HCT116 (cell line): Measurements from ENCODE around the gene NPAS4. TPM values are rescaled to one million over a fixed set of nuclear protein-coding genes. Genes with fewer than 3 reads are reported as not detected.

ENCODE experiments used
- ATAC-seq: fragments of 200-7000 bp; cut with Tn5 transposase; 2 replicates; pipeline ENCODE4 v1.9.1; 2020; ENCODE audit warnings: mild to moderate bottlenecking, moderate library complexity
- BruUV-seq: library from RNA; stranded (reverse); fragments of 400-500 nt; replicated peaks from 2 replicates; lab custom pipeline; 2021; lab: Mats Ljungman, UMichigan
- CTCF ChIA-PET: fragments of 300-600 bp; sonication (Branson Sonifier 250); formaldehyde crosslinking; loops from one replicate; lab custom pipeline; 2021; ENCODE audit warnings: antibody characterized with exemption; lab: Charles Lee
- POLR2A ChIA-PET: fragments of 300-600, 350-600 bp; sonication (Branson Sonifier 250); formaldehyde crosslinking; loops from one replicate; lab custom pipeline; 2021; ENCODE audit warnings: antibody characterized with exemption; lab: Charles Lee
- RAD21 ChIA-PET, 2 experiments: fragments of 300-600 bp; sonication (Branson Sonifier 250); formaldehyde crosslinking; loops; one replicate each; lab custom pipeline; 2023; ENCODE audit warnings: low total read pairs in 2 of 2; ENCODE audit not compliant: uncharacterized antibody in 2 of 2, unreplicated experiment in 2 of 2, low non-redundant PET in 1 of 2; lab: Charles Lee
- DNase-seq: peaks from one replicate; pipeline ENCODE4 v3.0.0-alpha.2; 2010; ENCODE audit warnings: low read depth, low spot score
- H2AFZ ChIP-seq: fragments of 200-600 bp; shearing (Covaris generic), sonication (generic); 2 replicates; pipeline ENCODE4 v1.6.1; 2017; ENCODE audit warnings: low read depth, mixed run types, mixed read lengths, antibody characterized with exemption, low read length; ENCODE audit not compliant: poor library complexity, severe bottlenecking
- H3K27ac ChIP-seq: 2 replicates; pipeline ENCODE4 v1.5.1; 2012; ENCODE audit warnings: low read depth, low read length
- H3K27me3 ChIP-seq: fragments of 200-600 bp; sonication (generic); 2 replicates; pipeline ENCODE4 v1.6.1; 2016; ENCODE audit warnings: mixed run types, low read length, mixed read lengths; ENCODE audit not compliant: insufficient read depth
- H3K36me3 ChIP-seq, 2 experiments: fragments of 200-500 bp in 1 of 2; fragments of 200-600 bp in 1 of 2; sonication (Bioruptor generic) in 1 of 2; sonication (generic) in 1 of 2; 2 replicates each; pipeline versions ENCODE4 v1.5.1 to v1.6.1; 2014 to 2016; ENCODE audit warnings: low read length in 2 of 2, inconsistent platforms in 1 of 2, mixed read lengths in 1 of 2, mixed run types in 1 of 2; ENCODE audit not compliant: insufficient read depth in 2 of 2, control insufficient read depth in 1 of 2
- H3K4me1 ChIP-seq, 2 experiments: fragments of 200-600 bp in 1 of 2; sonication (generic) in 1 of 2; 2 replicates each; pipeline versions ENCODE4 v1.5.1 to v1.6.1; 2012 to 2017; ENCODE audit warnings: low read length in 2 of 2, inconsistent platforms in 1 of 2, mild to moderate bottlenecking in 1 of 2, mixed read lengths in 1 of 2, mixed run types in 1 of 2, moderate library complexity in 1 of 2; ENCODE audit not compliant: insufficient read depth in 2 of 2, control insufficient read depth in 1 of 2
- H3K4me2 ChIP-seq: fragments of 200-600 bp; sonication (generic); 2 replicates; pipeline ENCODE4 v1.6.1; 2017; ENCODE audit warnings: mixed run types, low read length, mixed read lengths
- H3K4me3 ChIP-seq, 2 experiments: fragments of 200-600 bp in 1 of 2; sonication (generic) in 1 of 2; replicated peaks in 1 of 2; 2 replicates each; pipeline ENCODE4 v1.5.1; 2011 to 2016; ENCODE audit warnings: low read length in 2 of 2, control low read depth in 1 of 2, low read depth in 1 of 2, mild to moderate bottlenecking in 1 of 2, mixed read lengths in 1 of 2, mixed run types in 1 of 2
- H3K79me2 ChIP-seq: fragments of 200-600 bp; sonication (generic); 2 replicates; pipeline ENCODE4 v1.6.1; 2017; ENCODE audit warnings: mild to moderate bottlenecking, mixed run types, low read length, moderate library complexity, mixed read lengths; ENCODE audit not compliant: insufficient read depth
- H3K9ac ChIP-seq: fragments of 200-600 bp; sonication (generic); 2 replicates; pipeline ENCODE4 v1.6.1; 2016; ENCODE audit warnings: low read length, mixed read lengths
- H3K9me2 ChIP-seq: fragments of 200-600 bp; sonication (generic), shearing (Covaris generic); 2 replicates; pipeline ENCODE4 v1.6.1; 2017; ENCODE audit warnings: mixed run types, mild to moderate bottlenecking, moderate library complexity; ENCODE audit not compliant: insufficient read depth
- H3K9me3 ChIP-seq, 2 experiments: fragments of 200-500 bp in 1 of 2; fragments of 200-600 bp in 1 of 2; sonication (Bioruptor generic) in 1 of 2; sonication (generic) in 1 of 2; 2 replicates each; pipeline ENCODE4 v1.6.1; 2014 to 2017; ENCODE audit warnings: low read length in 2 of 2, mixed read lengths in 2 of 2, inconsistent platforms in 1 of 2, low read depth in 1 of 2, mild to moderate bottlenecking in 1 of 2, mixed run types in 1 of 2, moderate library complexity in 1 of 2; ENCODE audit not compliant: control insufficient read depth in 1 of 2, insufficient read depth in 1 of 2
- H4K20me1 ChIP-seq: fragments of 200-600 bp; sonication (generic), shearing (Covaris generic); 2 replicates; pipeline ENCODE4 v1.6.1; 2017; ENCODE audit warnings: mixed run types, mild to moderate bottlenecking, moderate library complexity; ENCODE audit not compliant: insufficient read depth
- ATF3 ChIP-seq: IDR thresholded peaks from 2 replicates; pipeline ENCODE4 v1.6.1; 2012
- CEBPB ChIP-seq: IDR thresholded peaks from 2 replicates; pipeline ENCODE4 v1.6.1; 2012; ENCODE audit warnings: low read depth
- CTCF ChIP-seq, 3 experiments: fragments of 200-600 bp in 1 of 3; sonication (generic) in 1 of 3; IDR thresholded peaks in 2 of 3; conservative IDR thresholded peaks in 1 of 3; 2 replicates each; pipeline ENCODE4 v1.5.1; 2012 to 2017; ENCODE audit warnings: low read depth in 2 of 3, low read length in 2 of 3, antibody characterized with exemption in 1 of 3, borderline replicate concordance in 1 of 3, control low read depth in 1 of 3, mild to moderate bottlenecking in 1 of 3, mixed read lengths in 1 of 3, mixed run types in 1 of 3, moderate library complexity in 1 of 3; ENCODE audit not compliant: insufficient read depth in 1 of 3
- ELF1 ChIP-seq: IDR thresholded peaks from 2 replicates; pipeline ENCODE4 v1.6.1; 2012; ENCODE audit warnings: low read depth, borderline replicate concordance
- MAX ChIP-seq: IDR thresholded peaks from 2 replicates; pipeline ENCODE4 v1.6.1; 2012
- POLR2A ChIP-seq: IDR thresholded peaks from 2 replicates; pipeline ENCODE4 v1.7.0; 2011; ENCODE audit warnings: borderline replicate concordance; ENCODE audit not compliant: insufficient read depth, insufficient read length; ENCODE audit errors: extremely low read depth
- POLR2AphosphoS5 ChIP-seq: IDR thresholded peaks from 2 replicates; pipeline ENCODE4 v1.6.1; 2011; ENCODE audit warnings: mild to moderate bottlenecking, low read depth, low read length, moderate library complexity
- RAD21 ChIP-seq: IDR thresholded peaks from 2 replicates; pipeline ENCODE4 v1.6.1; 2012; ENCODE audit warnings: low read depth, mild to moderate bottlenecking
- REST ChIP-seq: IDR thresholded peaks from 2 replicates; pipeline ENCODE4 v1.6.1; 2012; ENCODE audit warnings: low read depth
- SRF ChIP-seq: IDR thresholded peaks from 2 replicates; pipeline ENCODE4 v1.6.1; 2012; ENCODE audit warnings: low read depth
- TCF7L2 ChIP-seq: IDR thresholded peaks from 2 replicates; pipeline ENCODE4 v1.7.0; 2011; ENCODE audit warnings: borderline replicate concordance, inconsistent platforms; ENCODE audit not compliant: insufficient read depth, insufficient read length; ENCODE audit errors: extremely low read depth
- YY1 ChIP-seq: IDR thresholded peaks from 2 replicates; pipeline ENCODE4 v1.6.1; 2011; ENCODE audit warnings: low read length, low read depth, moderate library complexity, mild to moderate bottlenecking; ENCODE audit not compliant: insufficient replicate concordance; ENCODE audit errors: extremely low read depth
- intact Hi-C: fragments of 100-400 bp; cut with micrococcal nuclease; formaldehyde crosslinking; loops from 2 replicates; pipeline ENCODE4 v1.10.0; 2022
- total RNA-seq: library from RNA; stranded (reverse); gene quantifications from one replicate; pipeline ENCODE4 v1.2.1, GENCODE V29; 2021; ENCODE audit not compliant: unreplicated experiment

The NPAS4 gene
- total RNA-seq, 1 experiment from 2014 or later = not detected

- Histone ChIP-seq H3K79me2 (no peaks in the 10 kb centered on the region), H3K9me2 (no peaks in the 10 kb centered on the region), H3K4me1 (peaks cover 0 to 3% of the 10 kb centered on the region in 2 experiments; a peak in 1 of 4 replicates), H3K4me3 (peak overlapping the region; percentile 26 to 45; a peak in 3 of 4 replicates), H3K27ac (no peak overlapping the region), H3K36me3 (no peaks in the 10 kb centered on the region), H3K9ac (no peak overlapping the region), H3K27me3 (peaks cover 16% of the 10 kb centered on the region; the same call in 1 of the 2 replicates), H3K9me3 (no peaks in the 10 kb centered on the region), H2AFZ (peak overlapping the region; percentile 97), H3K4me2 (peak overlapping the region; percentile 73), H4K20me1 (no peaks in the 10 kb centered on the region)
- intact Hi-C loops = loop anchor here (1.0 to 5.0 kb wide), 5 partner anchors 22 to 614 kb away; partner anchors contain the start of gene SYT12
- no TSS peak for BruUV-seq
- TF ChIP-seq YY1 (peak; percentile 33), TCF7L2 (no peak), MAX (peak; percentile 32; the same call in 1 of the 2 replicates), ATF3 (no peak), ELF1 (no peak), CEBPB (no peak), POLR2AphosphoS5 (no peak), CTCF (IDR thresholded peaks at IDR 0.05 in 2 of 3, conservative IDR thresholded peaks at IDR 0.05 in 1 of 3; ENCODE audit: borderline replicate concordance in 1 of 3, insufficient read depth in 1 of 3, low read depth in 2 of 3, low read length in 2 of 3) (peak; percentile 99 to 100 (median 100)), SRF (peak; percentile 55), REST (no peak), POLR2A (no peak), RAD21 (peak; percentile 99)
- RAD21 ChIA-PET = interaction anchor here (1.2 to 1.7 kb wide), 2 partner anchors 13 to 270 kb away, joined by 3 read pairs; no protein-coding TSS in a partner anchor
- DNase-seq = peak; percentile 62
- ATAC-seq = peak; percentile 92
- POLR2A ChIA-PET = no interaction called here
- CTCF ChIA-PET = interaction anchor here (1.0 to 2.1 kb wide), 5 partner anchors 10 to 270 kb away, joined by 4 to 10 read pairs (median 5); partner anchors contain the start of gene MRPL11
These were observed 12.2 kb upstream of the NPAS4 start for GRCh38 chr11:66408488-66409214.
